Measurements from ENCODE around the gene SEM1.

The SEM1 gene

DNA sequence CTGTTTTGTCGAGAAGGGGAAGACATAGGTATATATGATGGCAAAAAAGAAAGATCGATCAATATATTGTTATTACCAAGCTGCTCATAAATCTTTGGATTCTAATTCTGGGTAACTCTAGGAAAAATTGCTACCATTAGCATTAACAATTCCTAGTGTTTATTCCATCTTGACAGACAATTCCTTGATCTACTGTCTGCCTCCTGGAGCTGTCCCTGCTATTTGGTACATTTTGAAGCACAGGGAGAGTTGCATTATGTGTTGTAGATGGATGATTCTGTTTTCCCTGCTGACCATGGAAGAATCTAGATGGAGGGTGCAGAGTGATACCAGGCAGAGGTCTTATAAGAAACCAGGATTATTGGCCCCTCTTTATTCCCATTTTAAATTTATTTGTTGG is 29.1 kb upstream of the SEM1 start:
- DNase-seq (ENCODE audit: low read depth): no peak
- no peak overlapping the region for H3K4me3 ChIP-seq (ENCODE audit: low read depth, low read length)
- TF ChIP-seq, protein P1, sequence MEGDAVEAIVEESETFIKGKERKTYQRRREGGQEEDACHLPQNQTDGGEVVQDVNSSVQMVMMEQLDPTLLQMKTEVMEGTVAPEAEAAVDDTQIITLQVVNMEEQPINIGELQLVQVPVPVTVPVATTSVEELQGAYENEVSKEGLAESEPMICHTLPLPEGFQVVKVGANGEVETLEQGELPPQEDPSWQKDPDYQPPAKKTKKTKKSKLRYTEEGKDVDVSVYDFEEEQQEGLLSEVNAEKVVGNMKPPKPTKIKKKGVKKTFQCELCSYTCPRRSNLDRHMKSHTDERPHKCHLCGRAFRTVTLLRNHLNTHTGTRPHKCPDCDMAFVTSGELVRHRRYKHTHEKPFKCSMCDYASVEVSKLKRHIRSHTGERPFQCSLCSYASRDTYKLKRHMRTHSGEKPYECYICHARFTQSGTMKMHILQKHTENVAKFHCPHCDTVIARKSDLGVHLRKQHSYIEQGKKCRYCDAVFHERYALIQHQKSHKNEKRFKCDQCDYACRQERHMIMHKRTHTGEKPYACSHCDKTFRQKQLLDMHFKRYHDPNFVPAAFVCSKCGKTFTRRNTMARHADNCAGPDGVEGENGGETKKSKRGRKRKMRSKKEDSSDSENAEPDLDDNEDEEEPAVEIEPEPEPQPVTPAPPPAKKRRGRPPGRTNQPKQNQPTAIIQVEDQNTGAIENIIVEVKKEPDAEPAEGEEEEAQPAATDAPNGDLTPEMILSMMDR (IDR thresholded peaks at IDR 0.05; ENCODE audit: low read depth, low read length): no peak
- no peak for TF ChIP-seq MYC (IDR thresholded peaks at IDR 0.05; ENCODE audit: low read depth, low read length)
- TF ChIP-seq, protein P2, sequence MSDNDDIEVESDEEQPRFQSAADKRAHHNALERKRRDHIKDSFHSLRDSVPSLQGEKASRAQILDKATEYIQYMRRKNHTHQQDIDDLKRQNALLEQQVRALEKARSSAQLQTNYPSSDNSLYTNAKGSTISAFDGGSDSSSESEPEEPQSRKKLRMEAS (IDR thresholded peaks at IDR 0.05; ENCODE audit: low read depth, low read length): no peak
- TF ChIP-seq POLR2A (IDR thresholded peaks at IDR 0.05; ENCODE audit: extremely low read depth, insufficient read length): no peak

DNA sequence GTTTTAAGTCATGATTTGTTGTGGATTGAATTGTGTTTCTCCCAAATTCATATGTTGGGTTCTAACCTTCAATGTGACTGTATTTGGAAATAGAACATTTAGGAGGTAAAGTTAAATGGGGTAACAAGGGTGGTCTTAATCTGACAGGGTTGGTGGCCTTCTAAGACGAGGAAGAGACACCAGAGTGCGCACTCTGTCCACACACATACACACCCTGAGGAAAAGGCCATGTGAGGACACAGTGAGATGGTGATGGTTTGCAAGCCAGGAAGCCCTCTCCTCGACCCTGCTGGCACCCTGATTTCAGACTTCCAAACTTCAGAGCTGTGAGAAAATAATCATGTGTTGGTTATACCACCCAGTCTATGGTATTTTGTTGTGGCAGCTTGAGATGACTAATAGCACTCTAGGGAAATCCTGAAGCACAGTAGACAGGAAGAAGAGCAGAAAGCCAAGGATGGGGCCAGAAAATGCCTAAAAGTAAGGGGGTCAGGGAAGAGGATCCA is 28.0 kb upstream of the SEM1 start:
- no peak for DNase-seq (ENCODE audit: low read depth)
- no peak for TF ChIP-seq POLR2A (IDR thresholded peaks at IDR 0.05; ENCODE audit: extremely low read depth, insufficient read length)
- TF ChIP-seq, protein P1 (IDR thresholded peaks at IDR 0.05; ENCODE audit: low read depth, low read length): no peak
- no peak for TF ChIP-seq MYC (IDR thresholded peaks at IDR 0.05; ENCODE audit: low read depth, low read length)
- TF ChIP-seq, protein P2 (IDR thresholded peaks at IDR 0.05; ENCODE audit: low read depth, low read length): no peak

DNA sequence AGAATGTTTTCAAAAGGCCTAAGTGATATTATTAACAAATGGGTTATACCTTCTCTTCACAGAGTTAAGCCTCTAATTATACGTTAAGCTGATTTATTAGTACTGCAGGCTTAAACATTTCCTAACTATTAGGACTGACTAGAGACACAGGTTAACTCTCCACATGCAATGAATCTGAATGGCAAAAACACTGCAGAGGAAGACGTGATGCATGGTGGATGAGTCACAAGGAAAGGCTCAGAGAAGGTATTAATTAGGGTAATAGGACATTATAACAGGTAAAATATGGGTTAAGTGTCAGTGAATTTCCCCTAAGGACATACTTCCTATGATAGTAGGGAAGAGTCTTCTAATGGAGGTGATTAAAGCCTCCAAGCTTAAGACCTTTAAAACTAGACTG is 24.7 kb upstream of the SEM1 start:
- H3K4me3 ChIP-seq (ENCODE audit: low read depth, low read length): no peak overlapping the region
- TF ChIP-seq MYC (IDR thresholded peaks at IDR 0.05; ENCODE audit: low read depth, low read length): no peak
- TF ChIP-seq POLR2A (IDR thresholded peaks at IDR 0.05; ENCODE audit: extremely low read depth, insufficient read length): no peak
- TF ChIP-seq, protein P2 (IDR thresholded peaks at IDR 0.05; ENCODE audit: low read depth, low read length): no peak
- TF ChIP-seq, protein P1 (IDR thresholded peaks at IDR 0.05; ENCODE audit: low read depth, low read length): no peak
- DNase-seq (ENCODE audit: low read depth): no peak

More for the DNA sequence above, 28.0 kb upstream of the SEM1 start:
- no peak overlapping the region for H3K4me3 ChIP-seq (ENCODE audit: low read depth, low read length)

DNA sequence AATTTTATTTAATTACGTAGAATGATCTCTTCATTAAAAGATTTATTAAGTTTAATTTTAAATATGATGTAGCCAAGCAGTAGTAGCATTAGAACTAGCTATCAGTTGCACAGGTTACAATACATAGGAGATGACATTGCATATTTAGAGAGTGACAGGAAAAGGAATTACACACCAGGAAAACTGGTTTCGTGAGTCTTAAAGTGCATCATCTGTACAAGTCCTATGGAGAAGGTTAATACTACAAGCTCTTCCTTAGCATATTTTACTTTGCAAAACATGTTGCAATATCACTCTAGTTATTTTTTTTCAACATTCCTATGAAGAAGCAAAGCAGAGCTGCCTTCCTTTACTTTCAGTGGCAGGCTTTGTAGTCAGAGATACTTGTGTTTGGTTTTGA is 20.2 kb upstream of the SEM1 start:
- TF ChIP-seq, protein P2 (IDR thresholded peaks at IDR 0.05; ENCODE audit: low read depth, low read length): no peak
- TF ChIP-seq POLR2A (IDR thresholded peaks at IDR 0.05; ENCODE audit: extremely low read depth, insufficient read length): no peak
- TF ChIP-seq, protein P1 (IDR thresholded peaks at IDR 0.05; ENCODE audit: low read depth, low read length): no peak
- TF ChIP-seq MYC (IDR thresholded peaks at IDR 0.05; ENCODE audit: low read depth, low read length): no peak
- DNase-seq (ENCODE audit: low read depth): no peak
- no peak overlapping the region for H3K4me3 ChIP-seq (ENCODE audit: low read depth, low read length)

DNA sequence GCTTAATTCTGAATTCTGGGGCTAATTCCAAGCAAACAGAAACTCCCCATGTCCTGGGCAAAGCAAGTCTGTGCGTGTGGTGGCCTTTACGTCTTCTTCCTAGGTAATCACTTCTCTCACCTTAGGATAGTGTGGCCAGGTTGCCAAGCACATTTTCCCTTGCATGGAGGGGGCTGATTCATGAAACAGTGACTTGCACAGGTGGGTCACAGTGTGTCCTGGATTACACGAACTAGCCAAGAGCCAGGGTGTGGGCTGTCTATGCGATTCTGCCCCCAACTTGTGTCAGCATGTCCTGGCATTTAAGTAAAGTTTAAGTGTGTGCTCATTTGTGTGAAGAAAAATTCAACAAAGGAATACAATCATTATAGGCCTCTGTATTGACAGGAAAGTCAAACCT is 18.5 kb upstream of the SEM1 start:
- DNase-seq (ENCODE audit: low read depth): no peak
- H3K4me3 ChIP-seq (ENCODE audit: low read depth, low read length): no peak overlapping the region
- TF ChIP-seq, protein P2 (IDR thresholded peaks at IDR 0.05; ENCODE audit: low read depth, low read length): no peak
- TF ChIP-seq, protein P1 (IDR thresholded peaks at IDR 0.05; ENCODE audit: low read depth, low read length): no peak
- no peak for TF ChIP-seq MYC (IDR thresholded peaks at IDR 0.05; ENCODE audit: low read depth, low read length)
- TF ChIP-seq POLR2A (IDR thresholded peaks at IDR 0.05; ENCODE audit: extremely low read depth, insufficient read length): no peak
